Hepatocyte (in vitro differentiated cells): Measurements from ENCODE around the gene CCDC188.

Experiments used
- EZH2 ChIP-seq: fragments of 200-600 bp; sonication (generic); IDR thresholded peaks from 2 replicates; pipeline ENCODE4 v1.6.1; 2016; ENCODE audit warnings: antibody characterized with exemption, mild to moderate bottlenecking, borderline replicate concordance
- TF ChIP-seq, protein P1 (sequence below): fragments of 200-600 bp; sonication (generic); IDR thresholded peaks from 2 replicates; pipeline ENCODE4 v1.5.1; 2016; ENCODE audit warnings: antibody characterized with exemption, mild to moderate bottlenecking; ENCODE audit not compliant: poor library complexity

DNA sequence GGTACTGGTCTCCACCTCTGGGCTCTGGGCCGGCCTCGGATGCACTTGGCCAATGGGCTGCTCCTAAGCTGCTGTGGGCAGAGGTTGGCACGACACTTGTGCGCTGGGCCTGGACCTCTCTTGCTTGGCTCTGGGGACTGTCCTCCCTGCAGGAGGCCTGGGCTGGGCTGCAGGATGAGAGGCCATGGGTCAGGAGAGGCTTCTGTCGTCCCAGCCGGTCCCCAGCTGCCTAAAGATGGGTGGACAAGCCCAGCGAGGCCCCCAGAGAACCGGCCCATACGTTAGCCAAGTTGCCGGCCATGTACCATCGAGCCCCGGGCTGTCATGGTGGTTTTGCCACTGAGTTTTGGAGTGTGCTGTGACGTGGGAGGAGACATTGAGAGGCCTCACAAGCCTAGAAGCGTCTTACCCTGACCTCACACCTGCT lies 1.6 kb upstream of the CCDC188 start:
- TF ChIP-seq, protein P1, sequence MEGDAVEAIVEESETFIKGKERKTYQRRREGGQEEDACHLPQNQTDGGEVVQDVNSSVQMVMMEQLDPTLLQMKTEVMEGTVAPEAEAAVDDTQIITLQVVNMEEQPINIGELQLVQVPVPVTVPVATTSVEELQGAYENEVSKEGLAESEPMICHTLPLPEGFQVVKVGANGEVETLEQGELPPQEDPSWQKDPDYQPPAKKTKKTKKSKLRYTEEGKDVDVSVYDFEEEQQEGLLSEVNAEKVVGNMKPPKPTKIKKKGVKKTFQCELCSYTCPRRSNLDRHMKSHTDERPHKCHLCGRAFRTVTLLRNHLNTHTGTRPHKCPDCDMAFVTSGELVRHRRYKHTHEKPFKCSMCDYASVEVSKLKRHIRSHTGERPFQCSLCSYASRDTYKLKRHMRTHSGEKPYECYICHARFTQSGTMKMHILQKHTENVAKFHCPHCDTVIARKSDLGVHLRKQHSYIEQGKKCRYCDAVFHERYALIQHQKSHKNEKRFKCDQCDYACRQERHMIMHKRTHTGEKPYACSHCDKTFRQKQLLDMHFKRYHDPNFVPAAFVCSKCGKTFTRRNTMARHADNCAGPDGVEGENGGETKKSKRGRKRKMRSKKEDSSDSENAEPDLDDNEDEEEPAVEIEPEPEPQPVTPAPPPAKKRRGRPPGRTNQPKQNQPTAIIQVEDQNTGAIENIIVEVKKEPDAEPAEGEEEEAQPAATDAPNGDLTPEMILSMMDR = no peak
- no peak for TF ChIP-seq EZH2
